ENCODE results near the gene NMS. TPM values are rescaled to one million over a fixed set of nuclear protein-coding genes. Genes with fewer than 3 reads are reported as not detected.

NMS gene, protein sequence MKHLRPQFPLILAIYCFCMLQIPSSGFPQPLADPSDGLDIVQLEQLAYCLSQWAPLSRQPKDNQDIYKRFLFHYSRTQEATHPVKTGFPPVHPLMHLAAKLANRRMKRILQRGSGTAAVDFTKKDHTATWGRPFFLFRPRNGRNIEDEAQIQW
- not detected for polyA plus RNA-seq (2013, experiment 1 of 4)
- not detected for polyA plus RNA-seq (2013, experiment 2 of 4)
- not detected for polyA plus RNA-seq (2013, experiment 3 of 4)
- not detected for polyA plus RNA-seq (2013, experiment 4 of 4)

DNA sequence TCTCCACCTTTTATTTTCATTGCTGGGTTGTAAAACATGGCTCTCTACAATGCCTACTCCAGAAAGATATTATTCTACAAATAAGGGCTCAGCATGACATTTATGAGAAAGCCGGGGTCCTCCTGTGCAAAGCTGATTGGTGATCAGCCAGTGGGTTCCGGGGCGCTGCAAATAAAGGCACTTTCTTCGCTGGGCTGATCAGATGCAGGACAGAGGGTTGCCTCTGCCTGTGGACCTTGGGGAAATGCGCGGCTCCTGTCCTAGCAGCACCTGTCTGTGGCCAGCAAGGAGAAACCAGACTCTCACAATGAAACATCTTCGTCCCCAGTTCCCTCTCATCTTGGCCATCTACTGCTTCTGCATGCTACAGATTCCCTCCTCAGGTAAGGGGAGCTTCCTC lies at the start of gene NMS:
Gene NMS (plus strand): TSS at position 301 of the 400 bp plus-strand sequence. CDS start 7 bp downstream, at position 308.
- Histone ChIP-seq H3K36me3 (ENCODE audit: control insufficient read depth, insufficient read depth, low read length) (no peaks in the 10 kb centered on the region), H3K4me3 (ENCODE audit: insufficient read depth, low read depth, low read length) (no peak within 1 kb of the TSS), H3K4me1 (ENCODE audit: control insufficient read depth, insufficient read depth, low read length) (no peaks in the 10 kb centered on the region), H3K27me3 (ENCODE audit: control insufficient read depth, insufficient read depth, low read length, poor library complexity, severe bottlenecking) (no peaks in the 10 kb centered on the region), H3K27ac (ENCODE audit: insufficient read depth, low read depth, low read length, poor library complexity, severe bottlenecking) (no peak within 1 kb of the TSS), H3K9me3 (ENCODE audit: control insufficient read depth, low read length) (no peaks in the 10 kb centered on the region)
- WGBS, 2 experiments: 89 to 92% methylated on average over 7 of the region's 7 CpGs

DNA sequence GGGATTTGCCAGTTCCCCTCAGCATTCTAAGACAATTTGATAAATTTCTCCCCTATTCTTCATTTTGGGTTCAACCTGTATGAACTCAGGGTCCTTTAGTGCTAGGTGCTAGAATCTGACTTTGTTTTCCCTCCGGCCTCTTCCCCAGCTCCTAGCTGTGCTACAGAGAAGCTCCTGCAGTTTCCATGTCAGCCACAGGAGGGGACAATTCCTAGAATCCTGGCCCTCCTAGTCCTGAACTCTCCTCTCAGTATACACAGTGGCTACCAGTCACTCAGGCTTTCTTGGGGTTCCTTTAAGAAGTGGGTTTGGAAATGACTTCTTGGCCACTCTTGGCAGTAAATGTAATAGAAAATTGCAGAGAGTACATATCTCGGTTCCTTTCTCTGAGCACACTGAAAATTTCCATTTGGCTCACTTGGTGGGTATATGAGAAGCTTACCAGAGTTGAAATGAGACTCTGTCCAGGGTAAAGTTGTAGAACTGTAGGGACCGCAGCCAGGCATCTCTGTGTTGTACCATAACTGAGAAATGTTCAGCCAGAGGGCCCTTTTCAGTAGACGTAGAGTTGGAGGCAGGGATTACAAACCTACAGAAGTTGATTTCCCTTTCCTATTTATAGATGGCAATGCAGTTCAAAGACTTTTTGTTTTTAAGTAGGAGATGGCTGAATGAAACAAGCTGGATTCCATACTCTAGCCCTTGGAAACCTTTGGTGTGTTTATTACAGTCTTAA lies 47.8 kb upstream of the NMS start:
- H3K36me3 ChIP-seq (ENCODE audit: control insufficient read depth, insufficient read depth, low read length): no peaks in the 10 kb centered on the region
- no peak overlapping the region for H3K4me3 ChIP-seq (ENCODE audit: insufficient read depth, low read depth, low read length)
- H3K9me3 ChIP-seq (ENCODE audit: control insufficient read depth, low read length): no peaks in the 10 kb centered on the region
- 79 to 89% methylated on average over 3 to 4 of the region's 4 CpGs for WGBS, 2 experiments
- no peaks in the 10 kb centered on the region for H3K27me3 ChIP-seq (ENCODE audit: control insufficient read depth, insufficient read depth, low read length, poor library complexity, severe bottlenecking)
- H3K27ac ChIP-seq (ENCODE audit: insufficient read depth, low read depth, low read length, poor library complexity, severe bottlenecking): no peak overlapping the region
- peaks cover 6% of the 10 kb centered on the region for H3K4me1 ChIP-seq (ENCODE audit: control insufficient read depth, insufficient read depth, low read length)

DNA sequence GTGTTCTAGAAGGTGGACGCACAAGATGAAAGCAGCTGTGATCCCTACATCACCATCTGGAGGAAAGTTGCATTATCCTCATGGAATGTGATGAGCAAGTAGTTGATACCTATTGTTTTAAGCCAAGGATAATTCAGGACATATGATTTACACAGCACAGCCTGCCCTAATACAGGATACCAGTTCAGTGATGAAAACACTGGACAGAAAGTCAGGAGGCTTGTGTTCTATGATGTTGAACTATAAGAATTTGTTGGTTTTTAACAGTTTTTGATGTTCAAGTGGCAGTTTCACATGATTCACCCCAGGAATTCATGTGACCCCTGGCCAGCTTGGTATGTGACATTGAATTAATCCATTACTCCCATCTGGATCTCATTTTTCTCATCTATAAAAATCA lies 46.7 kb upstream of the NMS start:
- H3K36me3 ChIP-seq (ENCODE audit: control insufficient read depth, insufficient read depth, low read length): no peaks in the 10 kb centered on the region

DNA sequence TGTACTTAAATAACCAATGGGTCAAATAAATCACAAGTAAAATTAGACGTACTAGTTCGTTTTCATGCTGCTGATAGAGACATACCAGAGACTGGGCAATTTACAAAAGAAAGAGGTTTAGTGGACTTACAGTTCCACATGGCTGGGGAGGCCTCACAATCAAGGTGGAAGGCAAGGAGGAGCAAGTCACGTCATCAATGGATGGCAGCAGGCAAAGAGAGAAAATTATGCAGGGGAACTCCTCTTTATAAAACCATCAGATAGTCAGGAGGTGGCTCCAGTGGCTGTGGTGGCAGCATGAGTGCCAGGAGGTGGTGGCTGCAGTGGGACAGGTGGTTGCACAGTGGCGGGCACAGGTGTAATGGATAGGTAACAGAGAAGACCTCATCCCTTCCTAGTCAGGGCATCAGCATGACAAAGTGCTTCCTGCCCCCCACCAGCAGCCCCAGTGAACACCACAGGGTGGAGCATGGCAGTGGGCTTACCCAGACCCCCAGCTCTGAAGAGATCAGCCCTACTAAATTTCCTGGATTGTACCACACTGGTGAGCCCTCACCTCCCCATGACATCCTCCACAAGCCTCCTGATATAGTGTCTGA lies 45.9 kb upstream of the NMS start:
- WGBS, 2 experiments: 93 to 94% methylated on average over 4 of the region's 4 CpGs
- H3K27me3 ChIP-seq (ENCODE audit: control insufficient read depth, insufficient read depth, low read length, poor library complexity, severe bottlenecking): no peaks in the 10 kb centered on the region
- H3K9me3 ChIP-seq (ENCODE audit: control insufficient read depth, low read length): no peaks in the 10 kb centered on the region
- no peak overlapping the region for H3K4me3 ChIP-seq (ENCODE audit: insufficient read depth, low read depth, low read length)
- no peaks in the 10 kb centered on the region for H3K36me3 ChIP-seq (ENCODE audit: control insufficient read depth, insufficient read depth, low read length)
- peaks cover 6% of the 10 kb centered on the region for H3K4me1 ChIP-seq (ENCODE audit: control insufficient read depth, insufficient read depth, low read length)
- H3K27ac ChIP-seq (ENCODE audit: insufficient read depth, low read depth, low read length, poor library complexity, severe bottlenecking): no peak overlapping the region

More for the DNA sequence above, 46.7 kb upstream of the NMS start:
- Histone ChIP-seq H3K27me3 (ENCODE audit: control insufficient read depth, insufficient read depth, low read length, poor library complexity, severe bottlenecking) (no peaks in the 10 kb centered on the region), H3K9me3 (ENCODE audit: control insufficient read depth, low read length) (no peaks in the 10 kb centered on the region), H3K27ac (ENCODE audit: insufficient read depth, low read depth, low read length, poor library complexity, severe bottlenecking) (no peak overlapping the region), H3K4me3 (ENCODE audit: insufficient read depth, low read depth, low read length) (no peak overlapping the region), H3K4me1 (ENCODE audit: control insufficient read depth, insufficient read depth, low read length) (peaks cover 6% of the 10 kb centered on the region)
- 90 to 95% methylated on average over 1 of the region's 1 CpG for WGBS, 2 experiments

DNA sequence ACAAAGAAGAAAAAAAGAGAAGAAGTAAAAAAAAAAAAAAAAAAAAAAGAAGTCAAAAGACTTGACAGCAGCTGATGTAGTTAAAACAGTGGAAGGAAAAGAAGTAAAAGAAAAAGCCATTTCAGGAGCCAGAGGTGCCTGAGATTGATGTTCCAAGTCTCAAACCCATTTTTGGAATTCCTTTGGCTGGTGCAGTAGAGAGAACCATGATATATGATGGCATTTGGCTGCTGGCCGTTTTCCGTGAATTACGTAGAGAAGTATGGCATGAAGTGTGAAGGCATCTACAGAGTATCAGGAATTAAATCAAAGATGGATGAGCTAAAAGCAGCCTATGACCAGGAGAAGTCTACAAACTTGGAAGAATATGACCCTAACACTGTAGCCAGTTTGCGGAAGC lies 45.2 kb upstream of the NMS start:
- H3K9me3 ChIP-seq (ENCODE audit: control insufficient read depth, low read length): no peaks in the 10 kb centered on the region
- no peaks in the 10 kb centered on the region for H3K36me3 ChIP-seq (ENCODE audit: control insufficient read depth, insufficient read depth, low read length)
- H3K27me3 ChIP-seq (ENCODE audit: control insufficient read depth, insufficient read depth, low read length, poor library complexity, severe bottlenecking): no peaks in the 10 kb centered on the region
- no peaks in the 10 kb centered on the region for H3K4me1 ChIP-seq (ENCODE audit: control insufficient read depth, insufficient read depth, low read length)
- H3K27ac ChIP-seq (ENCODE audit: insufficient read depth, low read depth, low read length, poor library complexity, severe bottlenecking): no peak overlapping the region
- H3K4me3 ChIP-seq (ENCODE audit: insufficient read depth, low read depth, low read length): no peak overlapping the region
- 94 to 95% methylated on average over 4 of the region's 4 CpGs for WGBS, 2 experiments

DNA sequence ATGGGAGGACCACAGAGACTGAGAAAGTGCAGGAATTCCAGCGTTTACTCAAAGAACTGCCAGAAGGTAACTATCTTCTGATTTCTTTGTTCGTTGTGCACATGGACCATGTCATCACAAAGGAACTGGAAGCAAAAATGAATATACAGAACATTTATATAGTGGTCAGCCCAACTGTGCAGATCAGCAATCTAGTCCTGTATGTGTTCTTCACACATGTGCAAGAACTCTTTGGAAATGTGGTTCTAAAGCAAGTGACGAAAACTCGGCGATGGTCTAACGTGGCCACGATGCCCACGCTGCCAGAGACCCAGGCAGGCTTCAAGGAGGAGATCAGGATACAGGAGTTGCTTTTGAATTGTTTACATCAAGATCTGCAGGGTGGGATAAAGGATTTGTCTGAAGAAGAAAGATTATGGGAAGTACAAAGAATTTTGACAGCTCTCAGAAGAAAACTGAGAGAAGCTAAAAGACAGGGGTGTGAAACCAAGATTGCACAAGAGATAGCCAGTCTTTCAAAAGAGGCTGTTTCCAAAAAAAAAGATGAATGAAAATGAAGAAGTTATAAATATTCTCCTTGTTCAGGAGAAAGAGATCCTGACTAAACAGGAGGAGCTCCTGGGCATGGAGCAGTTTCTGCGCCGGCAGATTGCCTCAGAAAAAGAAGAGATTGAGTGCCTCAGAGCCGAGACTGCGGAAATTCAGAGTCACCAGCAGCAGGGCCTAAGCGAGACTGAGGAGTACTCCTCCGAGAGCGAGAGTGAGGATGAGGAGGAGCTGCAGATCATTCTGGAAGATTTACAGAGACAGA lies 44.5 kb upstream of the NMS start:
- 94 to 95% methylated on average over 15 of the region's 15 CpGs for WGBS, 2 experiments
- H3K36me3 ChIP-seq (ENCODE audit: control insufficient read depth, insufficient read depth, low read length): no peaks in the 10 kb centered on the region
- no peaks in the 10 kb centered on the region for H3K27me3 ChIP-seq (ENCODE audit: control insufficient read depth, insufficient read depth, low read length, poor library complexity, severe bottlenecking)
- H3K27ac ChIP-seq (ENCODE audit: insufficient read depth, low read depth, low read length, poor library complexity, severe bottlenecking): no peak overlapping the region
- H3K4me3 ChIP-seq (ENCODE audit: insufficient read depth, low read depth, low read length): no peak overlapping the region
- H3K4me1 ChIP-seq (ENCODE audit: control insufficient read depth, insufficient read depth, low read length): no peaks in the 10 kb centered on the region
- no peaks in the 10 kb centered on the region for H3K9me3 ChIP-seq (ENCODE audit: control insufficient read depth, low read length)

DNA sequence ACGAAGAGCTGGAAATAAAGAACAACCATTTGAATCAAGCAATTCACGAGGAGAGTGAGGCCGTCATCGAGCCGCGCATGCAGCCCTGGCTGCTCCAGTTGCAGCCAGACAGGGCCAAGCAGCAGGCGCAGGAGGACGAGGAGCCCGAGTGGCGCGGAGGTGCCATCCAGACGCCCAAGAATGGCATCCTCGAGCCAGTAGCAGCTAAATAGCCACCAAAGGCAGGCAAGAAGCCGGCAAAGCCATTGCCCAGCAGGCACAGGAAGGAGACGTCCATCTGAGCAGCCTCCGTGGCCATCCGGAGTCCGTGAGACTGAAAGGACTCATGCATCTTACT lies 43.9 kb upstream of the NMS start:
- Histone ChIP-seq H3K27ac (ENCODE audit: insufficient read depth, low read depth, low read length, poor library complexity, severe bottlenecking) (no peak overlapping the region), H3K27me3 (ENCODE audit: control insufficient read depth, insufficient read depth, low read length, poor library complexity, severe bottlenecking) (no peaks in the 10 kb centered on the region), H3K9me3 (ENCODE audit: control insufficient read depth, low read length) (no peaks in the 10 kb centered on the region), H3K4me1 (ENCODE audit: control insufficient read depth, insufficient read depth, low read length) (no peaks in the 10 kb centered on the region), H3K36me3 (ENCODE audit: control insufficient read depth, insufficient read depth, low read length) (no peaks in the 10 kb centered on the region), H3K4me3 (ENCODE audit: insufficient read depth, low read depth, low read length) (no peak overlapping the region)
- 93 to 95% methylated on average over 18 of the region's 18 CpGs for WGBS, 2 experiments

DNA sequence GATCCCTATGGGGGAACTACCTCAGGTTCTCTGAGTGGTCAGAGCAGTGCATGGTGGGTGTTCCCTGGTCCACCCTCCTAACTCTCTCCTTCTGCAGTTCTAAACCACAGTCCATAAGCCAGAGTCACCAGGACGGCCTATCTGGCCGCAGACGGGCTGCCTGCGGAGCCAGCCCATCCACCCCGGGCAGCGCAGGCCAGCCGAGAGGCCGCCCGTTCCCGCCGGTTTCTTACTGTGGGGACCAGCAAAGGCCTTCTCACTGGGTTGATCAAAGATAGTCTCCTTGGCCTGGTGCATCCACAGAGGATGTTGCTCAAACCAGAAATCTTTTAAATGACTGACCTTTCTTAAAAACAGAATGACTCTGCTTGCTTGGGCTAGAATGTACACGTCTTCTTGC lies 43.2 kb upstream of the NMS start:
- H3K27ac ChIP-seq (ENCODE audit: insufficient read depth, low read depth, low read length, poor library complexity, severe bottlenecking): no peak overlapping the region
- 93 to 95% methylated on average over 12 of the region's 12 CpGs for WGBS, 2 experiments
- no peaks in the 10 kb centered on the region for H3K27me3 ChIP-seq (ENCODE audit: control insufficient read depth, insufficient read depth, low read length, poor library complexity, severe bottlenecking)
- H3K9me3 ChIP-seq (ENCODE audit: control insufficient read depth, low read length): no peaks in the 10 kb centered on the region
- H3K36me3 ChIP-seq (ENCODE audit: control insufficient read depth, insufficient read depth, low read length): no peaks in the 10 kb centered on the region
- H3K4me1 ChIP-seq (ENCODE audit: control insufficient read depth, insufficient read depth, low read length): no peaks in the 10 kb centered on the region
- no peak overlapping the region for H3K4me3 ChIP-seq (ENCODE audit: insufficient read depth, low read depth, low read length)

DNA sequence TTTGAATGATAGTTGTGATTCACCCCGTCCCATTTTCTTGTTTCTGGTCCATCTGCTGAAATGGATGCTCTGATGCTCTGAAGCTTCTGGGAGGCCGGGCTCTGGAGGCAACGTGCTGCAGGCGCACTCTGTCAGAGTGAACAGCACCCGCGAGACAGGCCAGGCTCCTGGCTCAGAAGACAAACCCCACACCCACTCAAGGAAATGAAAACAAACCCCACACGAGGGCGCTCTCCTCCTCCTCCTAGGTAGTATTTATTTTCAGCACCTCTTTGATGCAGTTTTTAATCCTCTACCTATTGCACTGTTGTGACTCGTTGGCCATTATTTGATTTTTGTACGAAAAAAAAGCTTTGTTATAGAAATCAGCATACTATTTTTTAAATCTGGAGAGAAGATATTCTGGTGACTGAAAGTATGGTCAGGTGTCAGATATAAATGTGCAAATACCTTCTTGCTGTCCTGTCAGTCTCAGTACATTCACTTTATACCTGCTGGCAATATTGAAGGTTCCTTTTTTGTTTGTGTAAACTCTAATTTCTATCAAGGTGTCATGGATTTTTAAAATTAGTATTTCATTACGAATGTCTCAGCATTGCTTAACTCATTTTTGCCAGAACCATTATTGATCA lies 42.5 kb upstream of the NMS start:
- H3K27me3 ChIP-seq (ENCODE audit: control insufficient read depth, insufficient read depth, low read length, poor library complexity, severe bottlenecking): no peaks in the 10 kb centered on the region
- no peaks in the 10 kb centered on the region for H3K4me1 ChIP-seq (ENCODE audit: control insufficient read depth, insufficient read depth, low read length)
- H3K27ac ChIP-seq (ENCODE audit: insufficient read depth, low read depth, low read length, poor library complexity, severe bottlenecking): no peak overlapping the region
- H3K36me3 ChIP-seq (ENCODE audit: control insufficient read depth, insufficient read depth, low read length): no peaks in the 10 kb centered on the region
- WGBS, 2 experiments: 65 to 67% methylated on average over 10 to 11 of the region's 11 CpGs
- no peaks in the 10 kb centered on the region for H3K9me3 ChIP-seq (ENCODE audit: control insufficient read depth, low read length)
- no peak overlapping the region for H3K4me3 ChIP-seq (ENCODE audit: insufficient read depth, low read depth, low read length)
